ENCODE data around the gene PNLDC1.

PNLDC1 gene, protein sequence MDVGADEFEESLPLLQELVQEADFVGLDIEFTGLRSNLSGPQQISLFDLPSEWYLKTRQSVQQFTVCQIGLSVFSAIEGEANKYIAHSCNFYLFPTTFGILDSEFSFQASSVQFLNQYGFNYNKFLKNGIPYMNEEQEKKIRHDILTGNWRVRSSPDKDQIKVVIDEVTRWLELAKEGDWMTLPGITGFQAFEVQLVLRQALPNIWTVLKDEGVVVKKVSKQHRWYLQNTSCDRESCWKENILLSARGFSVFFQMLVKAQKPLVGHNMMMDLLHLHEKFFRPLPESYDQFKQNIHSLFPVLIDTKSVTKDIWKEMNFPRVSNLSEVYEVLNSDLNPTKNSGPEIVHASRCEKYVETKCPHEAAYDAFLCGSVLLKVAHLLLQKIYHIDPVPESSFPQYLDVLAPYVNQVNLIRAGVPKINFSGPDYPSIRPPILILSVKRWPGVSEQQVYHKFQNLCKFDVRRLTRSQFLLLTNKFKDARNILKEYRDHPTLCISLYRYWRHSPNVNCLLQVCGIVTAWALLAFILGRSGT

GRCh38 chr6:159800141-159800865, at the start of gene PNLDC1:
Gene PNLDC1, plus strand, starts transcription at chr6:159800276. Its CDS starts 32 bp downstream, at chr6:159800308.
- TF ChIP-seq, protein P1, sequence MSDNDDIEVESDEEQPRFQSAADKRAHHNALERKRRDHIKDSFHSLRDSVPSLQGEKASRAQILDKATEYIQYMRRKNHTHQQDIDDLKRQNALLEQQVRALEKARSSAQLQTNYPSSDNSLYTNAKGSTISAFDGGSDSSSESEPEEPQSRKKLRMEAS (IDR thresholded peaks at IDR 0.05; ENCODE audit: low read depth, low read length): no peak
- TF ChIP-seq MYC (IDR thresholded peaks at IDR 0.05; ENCODE audit: low read depth, low read length): no peak

DNA sequence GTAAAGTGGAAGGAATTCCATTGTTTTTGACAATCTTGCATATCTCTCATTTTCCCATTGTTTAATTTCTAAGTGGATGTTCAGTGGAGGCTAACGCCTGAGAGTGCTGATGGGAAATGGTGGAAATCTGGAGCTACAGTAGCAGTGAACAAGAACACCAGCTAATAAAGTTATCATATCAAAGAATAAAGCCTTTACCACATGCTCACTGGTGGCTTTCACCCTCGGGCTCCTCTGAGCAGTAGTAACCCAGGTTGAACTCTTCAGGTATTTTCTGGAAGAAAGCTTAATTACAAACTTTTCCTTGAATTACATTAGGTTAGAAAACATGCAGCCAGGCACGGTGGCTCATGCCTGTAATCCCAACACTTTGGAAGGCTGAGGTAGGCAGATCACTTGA, 48.6 kb upstream of the PNLDC1 start:
- no peak overlapping the region for H3K4me3 ChIP-seq (ENCODE audit: low read depth, low read length)
- no peak for TF ChIP-seq POLR2A (IDR thresholded peaks at IDR 0.05; ENCODE audit: extremely low read depth, insufficient read length)
- no peak for TF ChIP-seq MYC (IDR thresholded peaks at IDR 0.05; ENCODE audit: low read depth, low read length)
- TF ChIP-seq, protein P2, sequence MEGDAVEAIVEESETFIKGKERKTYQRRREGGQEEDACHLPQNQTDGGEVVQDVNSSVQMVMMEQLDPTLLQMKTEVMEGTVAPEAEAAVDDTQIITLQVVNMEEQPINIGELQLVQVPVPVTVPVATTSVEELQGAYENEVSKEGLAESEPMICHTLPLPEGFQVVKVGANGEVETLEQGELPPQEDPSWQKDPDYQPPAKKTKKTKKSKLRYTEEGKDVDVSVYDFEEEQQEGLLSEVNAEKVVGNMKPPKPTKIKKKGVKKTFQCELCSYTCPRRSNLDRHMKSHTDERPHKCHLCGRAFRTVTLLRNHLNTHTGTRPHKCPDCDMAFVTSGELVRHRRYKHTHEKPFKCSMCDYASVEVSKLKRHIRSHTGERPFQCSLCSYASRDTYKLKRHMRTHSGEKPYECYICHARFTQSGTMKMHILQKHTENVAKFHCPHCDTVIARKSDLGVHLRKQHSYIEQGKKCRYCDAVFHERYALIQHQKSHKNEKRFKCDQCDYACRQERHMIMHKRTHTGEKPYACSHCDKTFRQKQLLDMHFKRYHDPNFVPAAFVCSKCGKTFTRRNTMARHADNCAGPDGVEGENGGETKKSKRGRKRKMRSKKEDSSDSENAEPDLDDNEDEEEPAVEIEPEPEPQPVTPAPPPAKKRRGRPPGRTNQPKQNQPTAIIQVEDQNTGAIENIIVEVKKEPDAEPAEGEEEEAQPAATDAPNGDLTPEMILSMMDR (IDR thresholded peaks at IDR 0.05; ENCODE audit: low read depth, low read length): no peak
- TF ChIP-seq, protein P1 (IDR thresholded peaks at IDR 0.05; ENCODE audit: low read depth, low read length): no peak
- DNase-seq (ENCODE audit: low read depth): no peak

More at GRCh38 chr6:159800141-159800865, at the start of gene PNLDC1:
- no peak for DNase-seq (ENCODE audit: low read depth)
- no peak within 1 kb of the TSS for H3K4me3 ChIP-seq (ENCODE audit: low read depth, low read length)

GRCh38 chr6:159753081-159753872, 46.8 kb upstream of the PNLDC1 start:
- no peak for DNase-seq (ENCODE audit: low read depth)
- H3K4me3 ChIP-seq (ENCODE audit: low read depth, low read length): no peak overlapping the region
- TF ChIP-seq, protein P2 (IDR thresholded peaks at IDR 0.05; ENCODE audit: low read depth, low read length): no peak
- TF ChIP-seq MYC (IDR thresholded peaks at IDR 0.05; ENCODE audit: low read depth, low read length): no peak
- no peak for TF ChIP-seq POLR2A (IDR thresholded peaks at IDR 0.05; ENCODE audit: extremely low read depth, insufficient read length)
- TF ChIP-seq, protein P1 (IDR thresholded peaks at IDR 0.05; ENCODE audit: low read depth, low read length): no peak

DNA sequence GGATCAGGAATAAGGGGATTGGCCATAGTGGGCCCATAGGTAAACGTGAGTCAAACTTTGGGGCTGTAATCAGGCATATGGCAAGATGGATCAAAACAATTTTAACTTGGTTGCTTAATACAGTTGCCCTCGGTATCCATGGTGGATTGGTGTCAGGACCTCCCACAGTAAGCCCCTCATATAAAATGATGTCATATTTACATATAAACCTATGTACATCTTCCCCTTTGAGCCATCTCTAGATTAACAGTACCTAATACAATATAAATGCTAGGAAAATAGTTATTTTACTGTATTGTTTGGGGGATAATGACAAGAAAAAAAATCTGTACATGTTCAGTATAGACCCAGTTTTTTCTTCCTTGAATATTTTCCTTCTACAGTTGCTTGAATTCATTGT, 45.7 kb upstream of the PNLDC1 start:
- H3K4me3 ChIP-seq (ENCODE audit: low read depth, low read length): no peak overlapping the region
- no peak for DNase-seq (ENCODE audit: low read depth)
- TF ChIP-seq, protein P2 (IDR thresholded peaks at IDR 0.05; ENCODE audit: low read depth, low read length): no peak
- TF ChIP-seq, protein P1 (IDR thresholded peaks at IDR 0.05; ENCODE audit: low read depth, low read length): no peak
- TF ChIP-seq MYC (IDR thresholded peaks at IDR 0.05; ENCODE audit: low read depth, low read length): no peak

GRCh38 chr6:159754959-159755914, 44.8 kb upstream of the PNLDC1 start:
- no peak for TF ChIP-seq MYC (IDR thresholded peaks at IDR 0.05; ENCODE audit: low read depth, low read length)
- TF ChIP-seq, protein P2 (IDR thresholded peaks at IDR 0.05; ENCODE audit: low read depth, low read length): no peak
- TF ChIP-seq, protein P1 (IDR thresholded peaks at IDR 0.05; ENCODE audit: low read depth, low read length): no peak
- DNase-seq (ENCODE audit: low read depth): no peak
- H3K4me3 ChIP-seq (ENCODE audit: low read depth, low read length): no peak overlapping the region
